Measurements from ENCODE around the gene BEGAIN. TPM values are rescaled to one million over a fixed set of nuclear protein-coding genes. Genes with fewer than 3 reads are reported as not detected.

Gene BEGAIN
- total and polyA plus RNA-seq, 2 donors (not counting 3 experiments of a cell fraction or from before 2014, with no cell fraction given): 0.49 TPM; not detected in 1

- no peak for FAIRE-seq
- no peak for DNase-seq (ENCODE audit: low read depth, low spot score)
- Histone ChIP-seq H3K27ac (ENCODE audit: insufficient read depth, low read depth, low read length) (no peak overlapping the region), H3K4me2 (ENCODE audit: insufficient read depth, low read length) (no peak overlapping the region), H3K9me3 (replicated peaks; ENCODE audit: control insufficient read depth, insufficient read depth, low read length) (no peaks in the 10 kb centered on the region), H3K4me3 (replicated peaks in 1 of 3; ENCODE audit: insufficient read depth in 1 of 3, low read depth in 1 of 3, low read length in 3 of 3) (no peak overlapping the region), H3K36me3 (ENCODE audit: control insufficient read depth in 2 of 2, extremely low read depth in 1 of 2, insufficient read depth in 2 of 2, low read length in 2 of 2) (no peaks in the 10 kb centered on the region), H3K9me1 (replicated peaks; ENCODE audit: control insufficient read depth, extremely low read depth, insufficient read depth, low read length) (no peaks in the 10 kb centered on the region), H2AFZ (ENCODE audit: low read depth, low read length) (no peak overlapping the region), H3K9ac (replicated peaks; ENCODE audit: extremely low read depth, insufficient read depth, low read length) (no peak overlapping the region), H4K20me1 (replicated peaks; ENCODE audit: control insufficient read depth, extremely low read depth, insufficient read depth, low read length) (no peaks in the 10 kb centered on the region), H3K4me1 (ENCODE audit: control insufficient read depth, extremely low read depth, insufficient read depth, low read length) (no peaks in the 10 kb centered on the region), H3K79me2 (ENCODE audit: control insufficient read depth, insufficient read depth, low read length) (no peaks in the 10 kb centered on the region), H3K27me3 (ENCODE audit: control insufficient read depth in 2 of 2, insufficient read depth in 2 of 2, low read length in 2 of 2) (peaks cover 14 to 19% of the 10 kb centered on the region in 2 experiments)
- dilution Hi-C loops (cut with MboI; ENCODE audit: extremely low pct_ligation_motif_present, low sequenced_read_pairs): no loop called here
- CTCF ChIA-PET: interaction anchor here (0.9 kb wide), 1 partner anchor 27 kb away, joined by 3 read pairs; no protein-coding TSS in a partner anchor
- intact Hi-C loops (cut with micrococcal nuclease): no loop called here
- POLR2A ChIA-PET: no interaction called here
- no TSS peak for BruUV-seq (replicated peaks)
- no peak for TF ChIP-seq MYC (IDR thresholded peaks at IDR 0.05; ENCODE audit: low read depth, low read length)
These were observed 31.6 kb upstream of the BEGAIN start for GRCh38 chr14:100618763-100619320.

DNA sequence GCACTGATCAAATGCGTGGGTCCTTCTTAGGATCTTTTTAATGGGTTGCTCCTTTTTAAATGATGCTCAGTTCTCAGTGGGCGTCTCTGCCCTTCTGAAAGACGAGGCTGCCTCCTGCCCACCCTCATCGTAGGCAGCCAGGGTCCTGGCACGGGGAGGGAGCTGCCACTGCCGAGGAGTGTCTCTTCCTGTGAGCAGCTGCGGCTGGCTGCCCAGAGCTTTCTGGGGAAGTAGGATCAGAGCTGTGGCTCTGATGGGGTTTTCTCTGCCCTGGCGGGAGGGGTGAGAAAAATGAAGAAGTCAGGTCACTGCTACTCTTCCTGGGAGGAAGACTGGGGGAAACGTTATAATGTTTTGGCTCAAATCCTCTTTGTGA lies 31.1 kb upstream of the BEGAIN start:
- DNase-seq (ENCODE audit: low read depth, low spot score) (no peak), FAIRE-seq (no peak)
- no peak overlapping the region for H3K9ac ChIP-seq (replicated peaks; ENCODE audit: extremely low read depth, insufficient read depth, low read length)
- no peak overlapping the region for H3K27ac ChIP-seq (ENCODE audit: insufficient read depth, low read depth, low read length)
- H3K36me3 ChIP-seq (ENCODE audit: control insufficient read depth in 2 of 2, extremely low read depth in 1 of 2, insufficient read depth in 2 of 2, low read length in 2 of 2): no peaks in the 10 kb centered on the region
- H3K9me3 ChIP-seq (replicated peaks; ENCODE audit: control insufficient read depth, insufficient read depth, low read length): no peaks in the 10 kb centered on the region
- H3K4me3 ChIP-seq (replicated peaks in 1 of 3; ENCODE audit: insufficient read depth in 1 of 3, low read depth in 1 of 3, low read length in 3 of 3): no peak overlapping the region
- no peaks in the 10 kb centered on the region for H3K9me1 ChIP-seq (replicated peaks; ENCODE audit: control insufficient read depth, extremely low read depth, insufficient read depth, low read length)
- H4K20me1 ChIP-seq (replicated peaks; ENCODE audit: control insufficient read depth, extremely low read depth, insufficient read depth, low read length): no peaks in the 10 kb centered on the region
- POLR2A ChIA-PET: no interaction called here
- dilution Hi-C loops (cut with MboI; ENCODE audit: extremely low pct_ligation_motif_present, low sequenced_read_pairs): no loop called here
- peaks cover 14 to 18% of the 10 kb centered on the region in 2 experiments for H3K27me3 ChIP-seq (ENCODE audit: control insufficient read depth in 2 of 2, insufficient read depth in 2 of 2, low read length in 2 of 2)
- H2AFZ ChIP-seq (ENCODE audit: low read depth, low read length): no peak overlapping the region
- CTCF ChIA-PET: interaction anchor here (1.0 to 1.1 kb wide), 2 partner anchors 12 to 35 kb away, joined by 3 read pairs; no protein-coding TSS in a partner anchor
- no TSS peak for BruUV-seq (replicated peaks)
- intact Hi-C loops (cut with micrococcal nuclease): no loop called here
- TF ChIP-seq FOS (IDR thresholded peaks at IDR 0.05; ENCODE audit: borderline replicate concordance, insufficient read depth, low read length): no peak
- TF ChIP-seq, protein P1, sequence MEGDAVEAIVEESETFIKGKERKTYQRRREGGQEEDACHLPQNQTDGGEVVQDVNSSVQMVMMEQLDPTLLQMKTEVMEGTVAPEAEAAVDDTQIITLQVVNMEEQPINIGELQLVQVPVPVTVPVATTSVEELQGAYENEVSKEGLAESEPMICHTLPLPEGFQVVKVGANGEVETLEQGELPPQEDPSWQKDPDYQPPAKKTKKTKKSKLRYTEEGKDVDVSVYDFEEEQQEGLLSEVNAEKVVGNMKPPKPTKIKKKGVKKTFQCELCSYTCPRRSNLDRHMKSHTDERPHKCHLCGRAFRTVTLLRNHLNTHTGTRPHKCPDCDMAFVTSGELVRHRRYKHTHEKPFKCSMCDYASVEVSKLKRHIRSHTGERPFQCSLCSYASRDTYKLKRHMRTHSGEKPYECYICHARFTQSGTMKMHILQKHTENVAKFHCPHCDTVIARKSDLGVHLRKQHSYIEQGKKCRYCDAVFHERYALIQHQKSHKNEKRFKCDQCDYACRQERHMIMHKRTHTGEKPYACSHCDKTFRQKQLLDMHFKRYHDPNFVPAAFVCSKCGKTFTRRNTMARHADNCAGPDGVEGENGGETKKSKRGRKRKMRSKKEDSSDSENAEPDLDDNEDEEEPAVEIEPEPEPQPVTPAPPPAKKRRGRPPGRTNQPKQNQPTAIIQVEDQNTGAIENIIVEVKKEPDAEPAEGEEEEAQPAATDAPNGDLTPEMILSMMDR (IDR thresholded peaks at IDR 0.05; ENCODE audit: extremely low read depth in 1 of 2, insufficient read depth in 1 of 2, low read depth in 1 of 2, low read length in 2 of 2): no peak
- no peak for TF ChIP-seq EZH2 (IDR thresholded peaks at IDR 0.05; ENCODE audit: borderline replicate concordance, low read depth, low read length, severe bottlenecking)
- no peak for TF ChIP-seq POLR2A (IDR thresholded peaks at IDR 0.05; ENCODE audit: low read depth, low read length)
- TF ChIP-seq, protein P2, sequence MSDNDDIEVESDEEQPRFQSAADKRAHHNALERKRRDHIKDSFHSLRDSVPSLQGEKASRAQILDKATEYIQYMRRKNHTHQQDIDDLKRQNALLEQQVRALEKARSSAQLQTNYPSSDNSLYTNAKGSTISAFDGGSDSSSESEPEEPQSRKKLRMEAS (IDR thresholded peaks at IDR 0.05; ENCODE audit: insufficient read depth, insufficient read length): no peak
- no peak for TF ChIP-seq GATA2 (IDR thresholded peaks at IDR 0.05; ENCODE audit: insufficient read depth, insufficient read length, low read depth, low read length)
- TF ChIP-seq JUN (IDR thresholded peaks at IDR 0.05; ENCODE audit: borderline replicate concordance, insufficient read depth, insufficient read length, low read depth): no peak
- TF ChIP-seq POLR2AphosphoS5 (IDR thresholded peaks at IDR 0.05; ENCODE audit: insufficient read depth, low read depth, low read length): no peak
- TF ChIP-seq MYC (IDR thresholded peaks at IDR 0.05; ENCODE audit: low read depth, low read length): no peak
- no peak overlapping the region for H3K4me2 ChIP-seq (ENCODE audit: insufficient read depth, low read length)
- H3K79me2 ChIP-seq (ENCODE audit: control insufficient read depth, insufficient read depth, low read length): no peaks in the 10 kb centered on the region
- no peaks in the 10 kb centered on the region for H3K4me1 ChIP-seq (ENCODE audit: control insufficient read depth, extremely low read depth, insufficient read depth, low read length)
